Ureter (tissue), 1 donor: Measurements from ENCODE around the gene RIMKLA. TPM values are rescaled to one million over a fixed set of nuclear protein-coding genes. Genes with fewer than 3 reads are reported as not detected.

Experiments used
- DNase-seq: peaks from one replicate; pipeline ENCODE4 v3.0.0-alpha.2; 2020; ENCODE audit warnings: low spot score
- total RNA-seq: library from RNA; stranded (reverse); gene quantifications from one replicate; pipeline ENCODE4 v1.2.4, GENCODE V29; 2023
- donor health status: DM: yes; HTN: yes; CAD: no.

Gene RIMKLA
- total RNA-seq, 1 donor from 2014 or later: 2.3 TPM

DNA sequence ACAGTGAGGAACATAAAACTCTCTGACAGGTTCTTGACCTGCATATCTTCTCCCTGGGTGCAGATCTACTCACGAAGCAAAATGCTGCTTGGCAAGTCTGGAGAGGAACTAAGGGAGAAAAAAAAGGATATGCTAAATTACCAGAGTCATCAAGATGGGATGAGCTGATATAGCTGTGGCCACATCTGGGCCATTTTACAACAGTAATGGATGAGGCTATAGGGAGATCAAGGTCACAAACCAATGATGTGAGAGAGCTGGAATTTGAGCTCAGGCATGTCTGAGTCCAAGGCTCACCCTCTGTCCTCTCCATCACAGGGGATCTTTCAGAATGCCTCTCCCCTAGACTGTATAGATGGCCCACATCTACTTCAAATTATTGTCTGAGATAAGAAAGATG lies 49.0 kb downstream of the RIMKLA start:
- DNase-seq: no peak

DNA sequence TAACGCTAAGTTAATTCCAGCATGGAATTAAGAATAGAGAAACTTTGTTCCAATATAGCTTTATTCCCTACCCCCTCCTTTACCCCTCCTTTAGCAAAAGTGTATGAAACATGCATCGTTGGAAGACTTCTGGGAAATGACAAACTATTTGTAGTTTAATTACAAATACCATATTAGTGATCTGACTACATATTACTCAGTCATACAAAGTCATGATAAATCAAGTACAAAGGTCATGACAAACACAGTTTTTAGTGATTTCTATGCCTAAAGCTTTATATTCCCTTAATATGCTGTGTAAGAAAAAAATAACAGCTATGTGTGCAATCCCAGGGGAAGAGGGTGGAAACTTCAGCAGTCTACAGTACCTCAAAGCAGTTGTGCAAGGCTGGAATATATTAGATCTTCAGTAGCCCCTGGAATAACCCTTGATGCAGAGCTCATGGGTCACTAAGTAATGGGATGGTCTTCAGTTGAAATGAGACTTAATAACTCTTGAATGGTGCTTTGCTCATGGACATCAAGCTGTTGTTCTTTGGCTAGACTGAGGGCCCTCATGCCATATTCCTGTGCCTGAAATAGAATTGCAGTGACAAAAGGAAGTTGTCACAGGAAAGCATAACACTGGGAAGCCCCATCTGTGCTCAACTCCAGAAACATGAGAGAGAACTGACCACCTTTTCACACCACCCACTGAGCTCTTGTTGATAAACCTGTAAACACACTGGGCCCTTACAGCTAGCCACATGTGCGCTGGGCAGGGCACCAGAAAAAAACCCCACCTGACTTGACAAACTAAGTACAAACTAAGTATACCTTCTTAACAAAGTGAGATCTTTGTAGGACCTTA lies 49.9 kb downstream of the RIMKLA start:
- DNase-seq: no peak

DNA sequence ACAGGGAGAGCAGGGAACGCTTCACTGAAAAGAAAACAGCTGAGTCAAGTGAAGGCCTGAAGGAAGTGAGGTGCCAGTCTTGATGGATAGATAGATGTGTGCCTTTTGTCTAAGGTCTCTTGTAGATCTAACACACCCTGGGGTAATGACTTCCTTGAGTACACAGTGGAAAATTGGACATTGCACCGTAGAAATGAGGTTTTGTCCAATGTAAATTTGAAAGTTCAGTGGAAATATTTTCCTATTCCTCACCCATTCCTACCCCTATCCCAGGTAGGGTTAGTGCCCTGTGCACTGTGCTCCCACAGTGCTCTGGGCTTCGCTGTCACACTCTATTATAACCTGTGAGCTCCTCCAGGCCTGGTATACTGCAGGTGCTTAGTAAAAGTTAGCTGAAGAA lies 50.9 kb downstream of the RIMKLA start:
- DNase-seq: no peak

DNA sequence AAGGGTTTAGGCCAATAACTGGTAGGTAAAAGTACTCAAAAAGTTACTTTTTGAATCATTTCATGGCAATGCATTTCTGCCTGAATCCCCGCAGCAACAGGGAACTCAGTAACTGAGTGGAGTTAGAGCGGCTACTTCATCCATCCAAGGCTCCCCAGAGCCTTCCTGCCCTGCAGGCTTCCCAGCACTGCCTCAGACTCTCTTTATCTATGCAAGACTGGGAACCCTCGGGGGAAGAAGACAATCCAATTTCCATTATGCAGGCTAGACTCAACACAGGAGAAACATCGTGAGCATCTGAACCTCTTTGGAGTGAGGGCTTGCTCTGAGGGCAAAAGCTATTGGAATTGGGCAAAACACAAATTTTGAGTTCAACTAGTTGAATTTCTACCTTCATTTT lies 52.1 kb downstream of the RIMKLA start:
- DNase-seq: no peak

DNA sequence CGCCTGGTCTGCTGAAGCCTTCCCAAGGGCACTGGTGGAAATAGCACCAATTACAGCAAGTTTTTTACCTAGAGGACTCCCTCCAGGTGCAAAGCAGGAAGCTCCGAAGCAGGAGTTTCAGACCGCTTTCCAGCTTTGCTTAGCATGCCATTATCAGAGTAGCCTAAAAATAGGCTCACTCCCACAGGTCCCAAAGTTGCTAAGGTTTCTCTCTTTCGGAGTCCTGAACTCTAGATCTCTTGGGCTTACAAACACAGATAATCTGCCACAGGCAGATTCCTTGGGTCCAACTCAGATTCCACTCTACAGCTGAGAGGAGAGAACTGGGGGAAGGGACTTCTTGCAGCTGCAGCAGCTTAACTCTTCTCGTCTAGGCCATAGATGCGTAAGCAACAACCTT lies 52.8 kb downstream of the RIMKLA start:
- DNase-seq: no peak

DNA sequence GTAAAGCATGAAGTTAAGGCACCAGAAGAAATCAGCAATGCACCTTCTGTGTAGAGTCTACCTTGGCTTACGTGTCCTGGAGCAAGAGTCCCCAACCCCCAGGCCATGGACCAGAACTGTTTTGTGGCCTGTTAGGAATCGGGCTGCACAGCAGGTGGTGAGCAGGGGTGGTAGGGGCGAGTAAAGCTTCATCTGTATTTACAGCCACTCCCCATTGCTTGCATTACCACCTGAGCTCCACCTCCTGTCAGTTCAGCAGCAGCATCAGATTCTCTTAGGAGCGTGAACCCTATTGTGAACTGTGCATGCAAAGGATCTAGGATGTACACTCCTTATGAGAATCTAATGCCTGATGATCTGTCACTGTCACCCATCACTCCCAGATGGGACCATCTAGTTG lies 53.7 kb downstream of the RIMKLA start:
- DNase-seq: no peak

DNA sequence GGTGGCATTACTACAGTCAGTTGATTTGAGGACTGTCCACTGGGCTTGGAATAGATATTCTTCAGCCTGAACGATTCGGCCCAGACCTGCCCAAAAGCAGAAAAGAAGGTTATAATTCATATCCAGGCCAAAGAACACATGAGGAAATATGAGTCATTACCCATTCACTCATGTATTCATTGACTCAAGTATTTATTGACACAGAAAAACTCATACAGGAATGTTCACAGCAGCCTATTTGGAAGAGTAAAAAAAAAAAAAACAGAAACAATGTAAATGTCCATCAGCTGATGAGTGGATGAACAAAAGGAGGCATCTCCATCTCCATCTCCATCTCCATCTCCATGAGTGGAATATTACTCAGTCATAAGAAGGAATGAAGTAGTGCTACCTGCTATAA lies 59.3 kb downstream of the RIMKLA start:
- no peak for DNase-seq

DNA sequence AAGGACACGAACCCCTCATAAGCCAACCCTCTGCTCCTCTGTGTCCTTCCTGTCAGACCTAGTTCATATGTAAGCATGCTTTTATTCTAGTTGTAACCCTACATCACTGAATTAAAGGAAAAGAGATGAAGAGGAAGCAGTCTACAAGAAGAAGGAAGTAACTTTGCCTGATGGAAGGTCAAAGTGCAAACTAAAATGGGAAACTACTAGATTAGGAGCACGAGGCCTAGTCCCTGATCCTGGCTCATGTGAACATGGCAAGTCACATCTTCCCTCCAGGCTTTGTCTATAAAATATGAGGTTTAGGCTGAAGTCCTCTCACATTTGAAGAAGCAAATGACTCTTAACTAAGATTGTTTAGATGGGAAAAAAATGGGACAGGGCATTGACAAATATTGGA lies 62.1 kb downstream of the RIMKLA start:
- DNase-seq: no peak

DNA sequence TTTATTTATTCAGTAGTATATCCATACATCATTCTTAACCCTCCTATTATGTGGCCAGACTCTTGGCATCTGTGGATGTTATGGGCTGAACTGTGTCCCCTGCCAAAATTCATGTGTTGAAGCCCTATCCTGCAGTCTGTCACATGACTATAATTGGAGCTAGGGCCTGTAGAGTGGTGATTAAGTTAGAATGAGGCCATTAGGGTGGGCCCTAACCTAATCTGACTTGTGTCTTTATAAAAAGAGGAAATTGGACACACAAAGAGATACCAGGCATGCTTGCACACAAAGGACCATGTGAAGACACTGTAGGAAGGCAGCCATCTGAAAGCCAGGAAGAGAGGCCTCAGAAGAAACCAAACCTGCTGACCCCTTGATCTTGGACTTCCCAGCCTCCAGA lies 68.7 kb downstream of the RIMKLA start:
- no peak for DNase-seq

DNA sequence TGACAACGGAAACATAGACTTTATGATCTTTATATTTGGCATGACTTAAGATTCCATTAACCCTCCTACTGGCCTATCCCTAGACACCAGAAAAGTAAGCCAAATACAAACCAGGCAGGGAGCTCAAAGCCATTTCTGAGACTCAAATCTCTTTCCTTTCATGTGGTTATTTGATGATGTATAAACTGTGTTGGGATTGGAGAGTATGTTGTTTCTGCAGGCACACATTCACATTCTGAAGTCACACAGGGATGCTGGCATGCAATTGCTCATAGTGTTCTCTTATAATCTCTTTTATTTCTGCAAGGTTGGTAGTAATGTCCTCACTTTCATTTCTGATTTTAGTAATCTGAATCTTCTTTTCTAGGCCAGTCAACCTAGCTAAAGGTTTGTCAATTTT lies 69.5 kb downstream of the RIMKLA start:
- DNase-seq: no peak

DNA sequence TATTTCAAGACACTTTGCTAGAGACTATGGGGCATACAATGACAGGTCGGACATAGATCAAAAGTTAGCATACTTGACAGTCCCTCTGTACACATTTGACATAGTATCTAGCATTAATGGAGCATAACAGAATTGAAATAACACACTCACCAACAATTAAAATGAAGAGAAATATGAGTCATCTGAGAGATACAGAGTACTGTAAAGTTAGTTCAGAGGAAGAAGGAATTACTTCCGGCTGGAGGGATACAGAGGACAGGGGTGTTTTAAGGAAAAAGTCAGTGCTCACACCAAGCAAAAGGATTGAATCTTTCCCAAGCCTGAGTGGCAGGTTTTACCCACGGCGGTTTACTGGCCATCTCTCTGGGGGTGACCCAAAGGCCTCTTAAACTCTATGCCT lies 72.8 kb downstream of the RIMKLA start:
- DNase-seq: no peak

DNA sequence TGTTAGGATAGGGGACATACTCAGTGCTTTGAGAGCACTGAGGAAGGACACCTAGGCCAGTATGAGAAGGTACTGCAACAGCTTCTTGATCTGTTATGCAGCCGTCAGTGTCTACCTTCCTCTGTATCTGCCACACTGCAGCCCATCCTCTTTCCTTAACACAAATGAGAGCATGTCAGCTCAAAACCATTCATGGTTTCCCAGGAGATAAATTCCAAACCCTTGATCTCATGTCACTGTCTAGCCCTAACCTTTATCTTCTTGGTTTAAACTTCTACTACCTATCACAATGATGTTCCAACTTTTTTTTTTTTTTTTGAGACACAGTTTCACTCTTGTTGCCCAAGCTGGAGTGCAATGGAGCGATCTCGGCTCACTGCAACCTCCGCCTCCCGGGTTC lies 73.8 kb downstream of the RIMKLA start:
- DNase-seq: no peak

DNA sequence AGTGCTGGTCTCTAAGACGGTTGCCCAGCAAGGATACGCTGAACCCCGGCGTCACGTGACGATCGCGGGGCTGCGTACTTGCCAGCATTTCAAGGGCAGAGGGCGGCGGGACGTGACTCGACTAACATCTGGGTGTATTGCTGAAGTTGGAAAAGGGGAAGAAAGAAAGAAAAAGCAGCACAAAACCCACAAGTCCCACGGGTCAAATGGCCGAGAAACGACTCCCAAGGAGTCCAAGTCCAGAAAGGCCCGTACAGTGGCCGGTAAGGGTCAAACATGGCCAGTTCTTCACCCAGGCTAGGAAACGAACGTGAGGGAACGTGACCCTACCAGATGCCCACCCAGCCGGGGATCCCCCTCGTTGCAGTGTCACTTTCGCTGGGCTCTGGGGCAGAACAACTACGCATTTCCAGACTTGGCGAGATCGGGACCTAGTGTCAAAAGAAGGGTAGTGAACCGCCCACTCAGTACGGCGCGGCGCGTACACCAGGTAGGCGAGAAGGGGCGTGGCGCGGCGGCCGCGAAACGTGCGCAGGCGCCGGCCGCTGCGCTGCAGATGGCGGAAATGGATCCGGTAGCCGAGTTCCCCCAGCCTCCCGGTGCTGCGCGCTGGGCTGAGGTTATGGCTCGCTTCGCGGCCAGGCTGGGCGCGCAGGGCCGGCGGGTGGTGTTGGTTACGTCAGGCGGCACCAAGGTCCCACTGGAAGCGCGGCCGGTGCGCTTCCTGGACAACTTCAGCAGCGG lies 75.6 kb downstream of the RIMKLA start, which contains the start of the genes PPCS and ZMYND12:
Gene PPCS (plus strand): TSS at position 534 of the 744 bp plus-strand sequence. CDS start 23 bp downstream, at position 557.
Gene ZMYND12 (minus strand): TSS at position 13 of the 744 bp plus-strand sequence. CDS start 25 bp downstream, outside the sequence.
- DNase-seq: peak; percentile 86

DNA sequence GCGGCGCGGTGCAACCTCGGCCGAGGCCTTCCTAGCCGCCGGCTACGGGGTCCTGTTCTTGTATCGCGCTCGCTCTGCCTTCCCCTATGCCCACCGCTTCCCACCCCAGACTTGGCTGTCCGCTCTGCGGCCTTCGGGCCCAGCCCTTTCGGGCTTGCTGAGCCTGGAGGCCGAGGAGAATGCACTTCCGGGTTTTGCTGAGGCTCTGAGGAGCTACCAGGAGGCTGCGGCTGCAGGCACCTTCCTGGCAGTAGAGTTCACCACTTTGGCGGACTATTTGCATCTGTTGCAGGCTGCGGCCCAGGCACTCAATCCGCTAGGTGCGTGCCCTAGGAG lies 76.1 kb downstream of the RIMKLA start:
- DNase-seq: peak; percentile 67

DNA sequence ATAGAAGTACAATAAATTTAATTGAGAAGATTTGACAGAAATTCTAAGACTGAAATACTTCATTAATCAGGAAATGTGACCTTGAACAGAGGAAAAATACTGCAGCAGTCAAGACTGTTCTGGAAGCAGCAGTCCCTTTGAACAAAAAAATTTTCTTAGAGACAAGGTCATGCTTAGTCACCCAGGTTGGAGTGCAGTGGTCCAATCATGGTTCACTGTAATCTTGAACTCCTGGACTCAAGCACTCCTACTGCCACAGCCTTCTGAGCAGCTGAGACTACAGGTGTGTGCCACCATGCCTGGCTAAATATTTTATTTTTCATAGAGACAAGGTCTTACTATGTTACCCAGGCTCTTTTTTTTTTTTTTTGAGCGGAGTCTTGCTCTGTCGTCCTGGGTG lies 80.6 kb downstream of the RIMKLA start:
- DNase-seq: no peak

DNA sequence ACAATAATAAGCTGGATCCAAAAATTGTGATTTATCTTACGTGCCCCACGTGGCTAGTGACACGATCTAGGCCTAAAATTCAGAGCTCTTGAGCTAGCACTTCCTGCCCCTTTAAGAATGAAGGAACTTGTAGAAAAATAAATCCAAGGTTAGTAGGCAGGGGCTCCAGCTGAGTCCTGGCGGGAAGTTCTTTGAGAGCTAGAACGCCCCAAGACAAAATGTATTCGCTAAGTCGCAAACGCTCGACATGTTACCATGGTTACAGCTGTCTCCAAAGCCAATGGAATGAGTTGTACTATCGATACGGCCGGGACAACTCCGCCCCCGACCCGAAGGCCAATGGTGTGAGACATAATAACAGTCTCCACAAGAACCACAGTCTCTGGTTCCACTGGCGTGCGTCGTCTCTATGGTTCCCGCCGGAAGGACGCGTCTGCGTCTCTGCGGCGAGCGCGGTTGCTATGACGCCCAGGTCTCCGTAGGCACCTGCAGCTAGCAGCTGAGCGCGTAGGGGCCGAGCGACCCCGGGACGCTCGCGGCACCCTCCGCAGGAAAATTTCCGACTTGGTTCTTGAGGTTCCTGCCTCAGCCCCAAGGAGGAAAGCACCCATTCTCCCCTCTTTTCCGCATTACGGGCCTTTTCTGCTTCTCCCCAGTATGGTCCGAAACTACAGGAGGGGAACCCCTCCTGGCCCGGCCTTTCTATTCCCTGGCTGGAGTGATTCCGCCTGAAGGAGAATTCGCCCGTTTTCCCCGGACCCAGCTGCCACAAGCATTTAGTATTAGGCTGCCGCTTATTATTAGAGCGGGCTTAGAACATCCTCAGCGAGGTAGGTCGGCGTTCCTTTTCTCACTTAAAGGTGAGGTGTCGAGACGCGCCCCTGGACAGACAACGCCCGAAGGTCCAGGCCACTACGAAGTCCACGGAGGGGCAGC lies 82.5 kb downstream of the RIMKLA start, which contains the start of gene CCDC30:
Gene CCDC30 (plus strand): TSS at position 459 of the 936 bp plus-strand sequence. CDS start 17,266 bp downstream, outside the sequence.
- peak; percentile 97 for DNase-seq

DNA sequence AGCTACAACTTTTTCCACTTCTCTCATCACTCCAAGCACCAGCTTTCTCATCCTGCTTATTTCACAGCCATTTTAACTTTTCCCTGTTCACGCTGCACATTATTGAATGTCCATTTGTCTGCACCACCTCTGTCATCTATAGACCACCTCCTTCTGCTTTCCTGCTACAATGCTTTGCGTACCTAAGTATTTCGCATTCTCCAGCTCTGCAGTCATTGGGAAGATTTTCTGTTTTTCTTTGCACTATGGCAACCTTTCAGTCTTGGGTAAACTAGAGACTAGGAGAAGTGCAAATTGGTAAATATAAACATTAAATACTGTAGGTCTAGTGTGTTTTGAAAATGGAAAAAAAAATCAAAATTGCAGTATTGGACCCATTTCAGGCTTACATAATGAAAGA lies 83.3 kb downstream of the RIMKLA start:
- no peak for DNase-seq

DNA sequence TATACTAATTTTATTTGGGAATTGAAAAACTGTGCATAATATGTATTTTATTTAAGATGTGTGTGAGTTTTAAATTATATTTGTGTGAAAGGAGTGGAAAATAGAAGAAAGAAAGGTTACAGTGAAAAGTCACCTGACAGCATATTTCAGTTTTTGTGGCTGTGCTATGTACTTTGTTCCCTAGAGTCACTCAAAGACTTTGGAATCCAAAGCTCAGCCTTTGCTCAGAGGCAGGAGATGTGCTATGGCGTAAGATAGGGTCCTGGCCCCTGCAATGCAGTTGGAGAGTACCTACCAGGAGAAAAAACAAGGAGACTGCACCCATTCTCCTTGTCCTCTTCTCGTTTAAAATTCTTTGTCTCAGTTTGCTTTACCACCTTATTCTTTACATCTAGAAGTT lies 85.4 kb downstream of the RIMKLA start:
- no peak for DNase-seq

DNA sequence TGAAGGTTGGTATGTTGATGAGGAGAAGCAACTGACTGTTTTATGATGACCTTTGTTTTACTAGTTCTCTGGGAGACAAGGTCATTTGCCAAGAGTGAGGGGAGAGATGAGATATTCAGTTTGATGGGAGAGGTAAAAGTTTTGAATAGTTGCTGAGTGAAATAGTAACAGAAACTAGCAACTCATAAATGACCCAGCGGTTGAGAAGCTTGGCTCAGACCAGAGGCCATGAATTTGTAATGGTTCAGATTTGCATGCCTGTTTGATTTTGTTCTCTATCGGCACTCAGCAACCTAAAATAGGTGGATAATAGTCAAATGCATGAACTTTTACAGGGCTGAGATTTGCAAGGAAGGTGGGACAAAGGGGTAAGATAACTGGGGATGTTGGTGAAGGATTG lies 89.1 kb downstream of the RIMKLA start:
- DNase-seq: no peak
